Renal cortex interstitium (tissue), 11 donors: Measurements from ENCODE around the gene CEMIP. TPM values are rescaled to one million over a fixed set of nuclear protein-coding genes. Genes with fewer than 3 reads are reported as not detected.
A peak's percentile ranks its signal among the peaks of the same experiment; 100 is the strongest.

Experiments used
- DNase-seq, 11 donors: peaks; one replicate each; pipeline ENCODE4 v3.0.0-alpha.2; 2013; ENCODE audit warnings: low read depth in 9 of 11, low spot score in 4 of 11; ENCODE audit errors: extremely low read depth in 1 of 11
- polyA plus RNA-seq, 3 donors: library from polyadenylated mRNA; unstranded; fragments of 120-200 nt; gene quantifications; one replicate each; pipeline ENCODE4 v1.2.1, GENCODE V29; 2013; ENCODE audit not compliant: insufficient read length in 3 of 3

The CEMIP gene
- polyA plus RNA-seq, 3 donors, result 3.5 to 5.4 (median 5.3) TPM

DNA sequence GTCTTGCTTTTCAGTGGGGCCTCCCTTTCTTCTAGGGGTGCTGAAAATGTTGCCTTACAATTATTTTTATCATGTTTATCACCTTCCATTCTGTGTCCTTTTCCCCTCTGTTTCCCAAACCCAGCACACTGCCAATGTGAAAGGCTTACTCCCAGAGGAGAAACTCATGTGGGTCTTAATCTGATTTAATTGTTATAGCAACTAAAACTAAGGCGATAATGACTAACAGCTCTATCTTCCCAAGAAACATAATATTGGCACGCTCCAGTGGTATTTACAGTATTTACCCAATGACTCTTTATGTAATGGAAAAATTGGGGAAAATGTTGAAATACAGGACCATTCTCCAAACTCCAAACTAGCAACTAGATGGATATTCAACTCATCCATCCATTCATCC lies 152.0 kb downstream of the CEMIP start:
- no peak for DNase-seq

- DNase-seq, result no peak
Measured at GRCh38 chr15:80931721-80932512, 152.7 kb downstream of the CEMIP start.

- DNase-seq, result no peak
Measured at GRCh38 chr15:80932513-80932815, 153.3 kb downstream of the CEMIP start.

DNA sequence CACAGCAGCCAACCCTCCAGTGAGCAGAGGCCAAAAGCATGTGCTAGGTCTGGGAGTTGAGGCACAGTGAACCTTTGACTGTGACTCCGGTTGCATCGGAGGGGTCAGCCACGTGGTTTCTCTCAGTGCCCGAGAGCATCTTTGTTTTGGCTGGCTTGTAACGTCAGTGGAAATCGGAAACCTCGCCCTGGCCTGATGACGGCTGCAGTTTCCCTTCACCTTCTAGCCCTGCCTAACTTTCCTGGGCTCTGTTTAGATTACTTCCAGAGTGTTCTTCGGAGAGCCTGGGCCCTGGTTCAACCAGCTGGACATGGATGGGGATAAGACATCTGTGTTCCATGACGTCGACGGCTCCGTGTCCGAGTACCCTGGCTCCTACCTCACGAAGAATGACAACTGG lies 153.8 kb downstream of the CEMIP start:
- peak in 4 of 11 donors; percentile 11 to 20 (median 12) for DNase-seq

- DNase-seq, result peak in 1 of 11 donors; percentile 11
Measured at GRCh38 chr15:80934761-80935221, 155.6 kb downstream of the CEMIP start.

DNA sequence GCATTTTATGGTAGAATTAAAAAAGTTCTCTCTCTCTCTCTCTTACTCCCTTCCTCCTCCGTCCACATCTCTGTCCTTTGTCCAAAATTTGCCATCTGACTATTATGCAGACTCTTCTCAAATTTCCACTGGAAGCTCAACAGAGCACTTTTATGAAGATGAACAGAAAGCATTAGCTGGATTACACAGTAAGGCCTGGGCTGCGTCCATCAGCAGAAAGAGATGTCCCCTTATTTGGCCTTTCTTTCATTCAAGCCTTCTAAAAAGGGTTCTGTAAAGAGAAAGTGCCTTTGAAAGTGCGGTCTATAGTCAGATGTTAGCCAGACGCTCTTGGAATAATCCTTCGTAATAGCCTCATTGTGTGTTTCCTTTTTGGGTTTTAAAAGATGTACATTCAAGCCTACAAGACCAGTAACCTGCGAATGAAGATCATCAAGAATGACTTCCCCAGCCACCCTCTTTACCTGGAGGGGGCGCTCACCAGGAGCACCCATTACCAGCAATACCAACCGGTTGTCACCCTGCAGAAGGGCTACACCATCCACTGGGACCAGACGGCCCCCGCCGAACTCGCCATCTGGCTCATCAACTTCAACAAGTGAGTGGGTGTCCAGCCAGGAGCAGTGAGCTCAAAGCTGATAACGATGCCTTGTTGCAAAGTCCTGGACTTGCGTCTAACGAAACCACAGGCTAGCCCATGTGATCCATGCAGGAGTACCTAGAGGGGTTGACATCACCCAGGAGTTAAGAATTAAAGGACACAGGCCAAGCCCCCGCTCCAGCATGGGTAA lies 157.3 kb downstream of the CEMIP start:
- no peak for DNase-seq

DNA sequence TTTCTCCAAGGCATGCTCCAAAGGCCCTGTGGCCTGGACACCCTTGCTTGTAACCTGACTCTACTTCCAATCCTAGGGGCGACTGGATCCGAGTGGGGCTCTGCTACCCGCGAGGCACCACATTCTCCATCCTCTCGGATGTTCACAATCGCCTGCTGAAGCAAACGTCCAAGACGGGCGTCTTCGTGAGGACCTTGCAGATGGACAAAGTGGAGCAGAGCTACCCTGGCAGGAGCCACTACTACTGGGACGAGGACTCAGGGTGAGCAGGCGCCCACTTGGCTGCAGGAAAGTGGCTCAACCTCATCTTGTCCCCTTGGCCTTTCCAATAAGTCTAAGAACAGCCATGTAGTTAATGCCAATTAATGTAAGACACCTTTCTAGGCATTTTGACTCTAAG lies 158.5 kb downstream of the CEMIP start:
- no peak for DNase-seq

DNA sequence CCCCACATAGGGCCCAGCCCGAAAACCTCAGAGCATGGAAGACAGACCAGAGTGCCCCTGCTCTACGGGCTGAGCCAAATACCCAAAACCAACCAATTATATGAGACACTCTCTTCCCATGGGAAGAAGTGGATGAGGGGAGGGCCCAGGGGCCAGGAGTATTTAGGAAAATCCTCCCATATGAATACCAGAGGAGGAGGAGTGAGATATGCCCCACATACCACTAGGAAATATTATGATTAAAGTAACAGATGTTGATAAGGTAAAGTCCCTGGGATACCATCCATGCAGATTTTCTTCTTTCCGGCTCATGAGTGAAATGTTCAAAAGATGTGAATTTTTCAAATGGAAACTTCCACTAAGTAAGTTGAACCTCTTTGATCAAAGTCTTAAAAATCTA lies 160.0 kb downstream of the CEMIP start:
- DNase-seq, result no peak

DNA sequence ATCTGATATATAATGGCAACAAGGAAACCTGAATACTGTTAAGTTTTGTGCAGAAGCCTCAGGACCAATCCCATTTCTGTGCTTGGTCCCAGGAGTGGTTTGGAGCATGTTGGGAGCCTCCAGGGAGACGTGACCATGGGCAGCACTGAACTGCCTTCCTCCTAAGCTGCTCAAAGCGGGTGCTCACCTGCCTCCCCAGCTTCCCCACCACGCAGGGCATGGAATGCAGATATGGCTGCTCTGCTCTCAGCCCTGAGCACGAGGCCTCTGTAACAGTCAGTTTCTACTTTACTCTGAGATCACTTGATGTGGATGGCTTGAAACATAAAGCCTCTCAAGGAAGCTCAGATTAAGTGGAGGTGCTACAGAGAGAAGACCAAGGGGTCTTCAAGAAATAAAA lies 161.2 kb downstream of the CEMIP start:
- DNase-seq, result no peak

DNA sequence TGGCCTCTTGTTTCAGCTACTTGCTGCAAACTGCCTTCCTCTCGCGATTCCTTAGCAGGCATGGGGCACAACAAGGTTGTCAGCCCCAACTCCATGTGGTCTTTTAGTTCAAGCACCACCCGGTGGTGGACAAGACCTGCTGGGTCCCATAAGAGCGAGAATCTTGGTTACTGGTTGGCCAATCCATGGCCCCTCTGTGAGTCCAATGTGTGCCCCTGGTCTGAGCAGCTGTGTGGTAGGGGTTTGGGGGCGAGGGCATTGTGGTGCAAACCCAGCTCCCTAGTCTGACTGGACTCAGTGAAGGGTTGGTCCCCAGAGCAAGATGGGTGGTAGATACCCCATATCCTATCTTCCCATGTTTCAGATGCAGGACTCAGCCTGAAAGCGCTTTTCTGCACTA lies 161.7 kb downstream of the CEMIP start:
- DNase-seq, result no peak

GRCh38 chr15:80942266-80942665 lies 163.1 kb downstream of the CEMIP start:
- no peak for DNase-seq

DNA sequence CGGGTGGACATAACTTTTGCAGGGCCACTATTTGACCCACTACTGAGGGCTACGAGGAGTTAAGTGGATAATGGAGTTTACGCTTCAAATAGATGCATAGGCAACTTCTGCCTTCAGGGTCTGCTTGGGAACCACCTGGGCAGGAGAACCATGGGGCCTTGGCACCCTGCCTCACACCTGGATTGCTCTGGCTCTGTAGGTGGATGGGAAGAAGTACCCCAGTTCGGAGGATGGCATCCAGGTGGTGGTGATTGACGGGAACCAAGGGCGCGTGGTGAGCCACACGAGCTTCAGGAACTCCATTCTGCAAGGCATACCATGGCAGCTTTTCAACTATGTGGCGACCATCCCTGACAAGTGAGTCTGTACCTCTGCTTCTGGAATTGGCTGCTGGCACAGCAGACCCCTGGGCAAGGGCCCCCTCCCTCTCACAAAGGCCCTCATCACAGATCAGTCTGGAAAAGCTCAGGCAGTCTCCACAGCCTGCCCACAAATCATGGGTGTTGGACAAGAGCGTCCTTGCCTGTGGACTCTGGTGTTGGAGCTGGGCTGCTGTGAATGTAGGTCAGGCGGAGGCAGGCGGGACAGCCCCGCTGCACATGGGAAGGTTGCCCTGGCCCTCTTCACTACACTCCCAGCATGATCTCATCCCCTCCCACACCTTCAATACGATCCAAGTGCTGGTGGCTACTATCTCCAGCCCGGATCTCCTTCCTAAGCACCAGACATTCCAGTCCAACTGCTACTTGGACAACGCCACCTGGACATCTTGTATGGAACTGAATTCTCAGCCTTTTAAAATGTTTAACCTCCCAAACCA lies 163.8 kb downstream of the CEMIP start:
- DNase-seq, result no peak

DNA sequence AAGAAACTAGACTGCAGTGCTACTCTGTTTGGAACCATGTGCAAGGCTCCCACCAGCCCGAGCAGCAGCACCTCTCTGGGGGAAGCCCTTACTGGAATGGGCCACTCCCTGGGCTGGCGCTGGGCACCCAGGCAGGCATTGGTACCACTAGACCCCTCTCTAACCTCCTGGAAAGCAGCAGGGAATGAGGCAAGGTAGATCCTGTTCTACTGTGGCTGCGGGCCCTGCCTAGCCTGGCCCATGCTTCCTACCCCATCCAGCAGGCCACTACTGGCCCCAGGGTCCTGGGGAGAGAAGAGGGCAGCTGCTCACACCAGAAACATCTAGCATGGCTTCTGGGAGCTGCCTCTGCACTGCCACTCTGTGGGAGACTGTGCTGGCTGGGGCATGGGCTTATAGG lies 165.6 kb downstream of the CEMIP start:
- no peak for DNase-seq

DNA sequence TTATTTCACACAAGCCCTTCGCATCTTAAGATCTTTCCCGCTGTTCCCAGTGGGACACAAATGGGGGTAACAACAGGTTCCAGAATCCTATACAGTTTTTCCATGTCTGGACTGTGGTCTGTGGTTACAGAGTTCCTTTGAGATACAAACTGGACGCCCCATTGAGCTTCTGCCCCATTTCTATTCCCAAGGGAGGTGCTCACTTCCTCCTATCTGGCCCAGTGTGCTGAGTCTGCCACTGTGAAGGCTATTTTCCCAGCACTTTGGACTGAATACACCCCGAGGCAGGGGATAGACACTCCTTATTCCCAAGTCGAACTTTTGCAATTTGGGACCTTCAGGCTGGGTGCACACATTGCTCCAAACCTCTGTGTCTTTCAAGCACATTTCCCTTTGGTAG lies 166.4 kb downstream of the CEMIP start:
- no peak for DNase-seq

GRCh38 chr15:80946576-80946975 lies 167.4 kb downstream of the CEMIP start:
- no peak for DNase-seq

DNA sequence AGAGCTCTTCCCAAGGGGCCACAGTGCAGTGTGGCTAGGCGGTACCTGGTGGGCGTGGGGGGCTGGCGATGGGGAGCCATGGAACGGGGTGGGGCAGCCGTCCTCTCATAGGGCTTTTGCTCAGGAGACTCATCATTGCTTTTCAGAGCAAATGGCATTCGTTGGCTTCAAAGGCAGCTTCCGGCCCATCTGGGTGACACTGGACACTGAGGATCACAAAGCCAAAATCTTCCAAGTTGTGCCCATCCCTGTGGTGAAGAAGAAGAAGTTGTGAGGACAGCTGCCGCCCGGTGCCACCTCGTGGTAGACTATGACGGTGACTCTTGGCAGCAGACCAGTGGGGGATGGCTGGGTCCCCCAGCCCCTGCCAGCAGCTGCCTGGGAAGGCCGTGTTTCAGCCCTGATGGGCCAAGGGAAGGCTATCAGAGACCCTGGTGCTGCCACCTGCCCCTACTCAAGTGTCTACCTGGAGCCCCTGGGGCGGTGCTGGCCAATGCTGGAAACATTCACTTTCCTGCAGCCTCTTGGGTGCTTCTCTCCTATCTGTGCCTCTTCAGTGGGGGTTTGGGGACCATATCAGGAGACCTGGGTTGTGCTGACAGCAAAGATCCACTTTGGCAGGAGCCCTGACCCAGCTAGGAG lies 169.6 kb downstream of the CEMIP start:
- no peak for DNase-seq

DNA sequence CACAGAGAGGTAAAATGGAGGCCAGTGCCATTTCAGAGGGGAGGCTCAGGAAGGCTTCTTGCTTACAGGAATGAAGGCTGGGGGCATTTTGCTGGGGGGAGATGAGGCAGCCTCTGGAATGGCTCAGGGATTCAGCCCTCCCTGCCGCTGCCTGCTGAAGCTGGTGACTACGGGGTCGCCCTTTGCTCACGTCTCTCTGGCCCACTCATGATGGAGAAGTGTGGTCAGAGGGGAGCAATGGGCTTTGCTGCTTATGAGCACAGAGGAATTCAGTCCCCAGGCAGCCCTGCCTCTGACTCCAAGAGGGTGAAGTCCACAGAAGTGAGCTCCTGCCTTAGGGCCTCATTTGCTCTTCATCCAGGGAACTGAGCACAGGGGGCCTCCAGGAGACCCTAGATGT lies 170.6 kb downstream of the CEMIP start:
- no peak for DNase-seq

DNA sequence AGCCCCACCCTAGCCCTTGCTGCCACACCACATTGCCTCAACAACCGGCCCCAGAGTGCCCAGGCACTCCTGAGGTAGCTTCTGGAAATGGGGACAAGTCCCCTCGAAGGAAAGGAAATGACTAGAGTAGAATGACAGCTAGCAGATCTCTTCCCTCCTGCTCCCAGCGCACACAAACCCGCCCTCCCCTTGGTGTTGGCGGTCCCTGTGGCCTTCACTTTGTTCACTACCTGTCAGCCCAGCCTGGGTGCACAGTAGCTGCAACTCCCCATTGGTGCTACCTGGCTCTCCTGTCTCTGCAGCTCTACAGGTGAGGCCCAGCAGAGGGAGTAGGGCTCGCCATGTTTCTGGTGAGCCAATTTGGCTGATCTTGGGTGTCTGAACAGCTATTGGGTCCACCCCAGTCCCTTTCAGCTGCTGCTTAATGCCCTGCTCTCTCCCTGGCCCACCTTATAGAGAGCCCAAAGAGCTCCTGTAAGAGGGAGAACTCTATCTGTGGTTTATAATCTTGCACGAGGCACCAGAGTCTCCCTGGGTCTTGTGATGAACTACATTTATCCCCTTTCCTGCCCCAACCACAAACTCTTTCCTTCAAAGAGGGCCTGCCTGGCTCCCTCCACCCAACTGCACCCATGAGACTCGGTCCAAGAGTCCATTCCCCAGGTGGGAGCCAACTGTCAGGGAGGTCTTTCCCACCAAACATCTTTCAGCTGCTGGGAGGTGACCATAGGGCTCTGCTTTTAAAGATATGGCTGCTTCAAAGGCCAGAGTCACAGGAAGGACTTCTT lies 171.3 kb downstream of the CEMIP start:
- DNase-seq, result no peak

DNA sequence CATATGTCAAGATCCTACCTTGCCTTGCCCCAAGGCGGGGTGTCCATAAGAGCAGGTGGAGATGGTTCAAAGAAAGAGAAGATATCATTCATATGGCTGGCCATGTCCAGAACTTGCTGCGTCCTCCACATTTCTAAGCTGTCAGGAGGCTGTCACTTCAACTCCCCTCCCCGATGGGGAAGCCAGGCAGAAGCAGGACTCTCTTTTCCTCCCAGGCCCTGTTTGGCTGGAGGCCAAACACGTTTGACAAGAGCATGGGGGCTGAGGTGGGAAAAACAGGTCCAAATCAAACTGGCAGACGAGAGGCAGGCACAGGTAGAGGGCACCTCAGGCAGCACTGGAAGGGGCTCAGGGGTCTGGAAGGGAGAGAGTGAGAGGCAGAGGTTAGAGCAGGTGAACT lies 172.8 kb downstream of the CEMIP start:
- no peak for DNase-seq
